Measurements from ENCODE around the gene ADCY2.

DNA sequence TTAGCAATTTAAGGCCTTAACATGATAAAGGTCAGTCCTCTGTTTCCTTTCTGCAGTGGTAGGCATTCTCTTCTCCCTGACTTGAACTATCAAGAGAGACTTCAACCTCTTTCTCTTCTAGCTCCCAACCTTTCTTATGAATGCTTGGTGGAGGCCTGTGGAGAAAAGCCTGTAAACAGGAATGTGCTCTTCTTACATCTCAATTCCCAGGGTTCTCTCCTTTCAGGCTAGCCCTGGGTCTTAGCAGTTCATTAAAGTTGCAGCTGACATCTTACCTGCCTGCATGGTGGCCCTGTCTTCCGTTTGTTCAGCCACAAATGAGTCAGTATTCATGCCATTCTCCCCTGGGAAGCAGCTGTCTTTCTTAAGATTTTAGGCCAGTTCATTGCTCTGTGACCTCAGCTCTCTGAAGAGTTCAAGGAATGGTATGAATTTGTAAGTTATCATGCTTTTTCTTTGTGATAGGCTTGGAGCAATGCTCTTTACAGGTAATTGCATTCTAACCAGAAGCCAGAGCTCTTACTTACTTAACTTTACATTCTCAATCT, 77.8 kb downstream of the ADCY2 start:
- no peak for TF ChIP-seq POLR2A (IDR thresholded peaks at IDR 0.05)
- TF ChIP-seq, protein P1, sequence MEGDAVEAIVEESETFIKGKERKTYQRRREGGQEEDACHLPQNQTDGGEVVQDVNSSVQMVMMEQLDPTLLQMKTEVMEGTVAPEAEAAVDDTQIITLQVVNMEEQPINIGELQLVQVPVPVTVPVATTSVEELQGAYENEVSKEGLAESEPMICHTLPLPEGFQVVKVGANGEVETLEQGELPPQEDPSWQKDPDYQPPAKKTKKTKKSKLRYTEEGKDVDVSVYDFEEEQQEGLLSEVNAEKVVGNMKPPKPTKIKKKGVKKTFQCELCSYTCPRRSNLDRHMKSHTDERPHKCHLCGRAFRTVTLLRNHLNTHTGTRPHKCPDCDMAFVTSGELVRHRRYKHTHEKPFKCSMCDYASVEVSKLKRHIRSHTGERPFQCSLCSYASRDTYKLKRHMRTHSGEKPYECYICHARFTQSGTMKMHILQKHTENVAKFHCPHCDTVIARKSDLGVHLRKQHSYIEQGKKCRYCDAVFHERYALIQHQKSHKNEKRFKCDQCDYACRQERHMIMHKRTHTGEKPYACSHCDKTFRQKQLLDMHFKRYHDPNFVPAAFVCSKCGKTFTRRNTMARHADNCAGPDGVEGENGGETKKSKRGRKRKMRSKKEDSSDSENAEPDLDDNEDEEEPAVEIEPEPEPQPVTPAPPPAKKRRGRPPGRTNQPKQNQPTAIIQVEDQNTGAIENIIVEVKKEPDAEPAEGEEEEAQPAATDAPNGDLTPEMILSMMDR (IDR thresholded peaks at IDR 0.05), result no peak
